ENCODE measurements around the gene DEFB118. TPM values are rescaled to one million over a fixed set of nuclear protein-coding genes. Genes with fewer than 3 reads are reported as not detected.
"Not testable (repeated sequence)": the region's sequence is repeated elsewhere in the genome, so short reads cannot be mapped to it uniquely, and the experiment has no call there.

Gene DEFB118
- total RNA-seq, 1 donor from 2014 or later: not detected

- Histone ChIP-seq H3K4me1 (no peaks in the 10 kb centered on the region), H3K27ac (no peak overlapping the region), H3K27me3 (no peaks in the 10 kb centered on the region), H3K4me3 (no peak overlapping the region), H3K9me3 (no peaks in the 10 kb centered on the region), H3K36me3 (no peaks in the 10 kb centered on the region)
- no peak for TF ChIP-seq CTCF (IDR thresholded peaks at IDR 0.05)
- TF ChIP-seq POLR2A (IDR thresholded peaks at IDR 0.05): no peak
- TF ChIP-seq POLR2AphosphoS5 (IDR thresholded peaks at IDR 0.05; ENCODE audit: insufficient read depth in 1 of 2, low read depth in 1 of 2): no peak
- intact Hi-C loops (cut with DNase I): no loop called here
- DNase-seq (ENCODE audit: extremely low spot score in 2 of 2): no peak
Observed at GRCh38 chr20:31363295-31363694, 5.1 kb upstream of the DEFB118 start.

- H3K27me3 ChIP-seq; H3K36me3 ChIP-seq; H3K9me3 ChIP-seq; H3K4me3 ChIP-seq; H3K27ac ChIP-seq; H3K4me1 ChIP-seq; intact Hi-C loops (cut with DNase I); DNase-seq (ENCODE audit: extremely low spot score in 2 of 2): not testable (repeated sequence)
Observed at GRCh38 chr20:31364272-31364671, 4.1 kb upstream of the DEFB118 start.

GRCh38 chr20:31374346-31374745, 5.9 kb downstream of the DEFB118 start:
- TF ChIP-seq POLR2A (IDR thresholded peaks at IDR 0.05) (no peak), POLR2AphosphoS5 (IDR thresholded peaks at IDR 0.05; ENCODE audit: insufficient read depth in 1 of 2, low read depth in 1 of 2) (no peak), CTCF (IDR thresholded peaks at IDR 0.05) (no peak)
- intact Hi-C loops (cut with DNase I): no loop called here
- no peak overlapping the region for H3K27ac ChIP-seq
- H3K36me3 ChIP-seq: no peaks in the 10 kb centered on the region
- no peak for DNase-seq (ENCODE audit: extremely low spot score in 2 of 2)
- H3K4me1 ChIP-seq: no peaks in the 10 kb centered on the region
- no peaks in the 10 kb centered on the region for H3K27me3 ChIP-seq
- no peaks in the 10 kb centered on the region for H3K9me3 ChIP-seq
- H3K4me3 ChIP-seq: no peak overlapping the region

- TF ChIP-seq POLR2AphosphoS5 (IDR thresholded peaks at IDR 0.05; ENCODE audit: insufficient read depth in 1 of 2, low read depth in 1 of 2) (no peak), POLR2A (IDR thresholded peaks at IDR 0.05) (no peak), CTCF (IDR thresholded peaks at IDR 0.05) (no peak)
- intact Hi-C loops (cut with DNase I): no loop called here
- Histone ChIP-seq H3K9me3 (no peaks in the 10 kb centered on the region), H3K4me3 (no peak within 1 kb of the TSS), H3K27ac (no peak within 1 kb of the TSS), H3K27me3 (no peaks in the 10 kb centered on the region), H3K36me3 (no peaks in the 10 kb centered on the region), H3K4me1 (no peaks in the 10 kb centered on the region)
- DNase-seq (ENCODE audit: extremely low spot score in 2 of 2): no peak
Observed at GRCh38 chr20:31390490-31390889, 22.1 kb downstream of the DEFB118 start, which contains the start of gene DEFB119. TSS of gene DEFB119 (minus strand) at chr20:31390590. CDS start at chr20:31390483, 107 bp downstream.

GRCh38 chr20:31392836-31393235, 24.4 kb downstream of the DEFB118 start:
- no peak overlapping the region for H3K4me3 ChIP-seq
- H3K36me3 ChIP-seq: no peaks in the 10 kb centered on the region
- no peaks in the 10 kb centered on the region for H3K27me3 ChIP-seq
- H3K9me3 ChIP-seq: no peaks in the 10 kb centered on the region
- intact Hi-C loops (cut with DNase I): no loop called here
- no peak for DNase-seq (ENCODE audit: extremely low spot score in 2 of 2)
- no peaks in the 10 kb centered on the region for H3K4me1 ChIP-seq
- no peak overlapping the region for H3K27ac ChIP-seq
- TF ChIP-seq CTCF (IDR thresholded peaks at IDR 0.05) (no peak), POLR2AphosphoS5 (IDR thresholded peaks at IDR 0.05; ENCODE audit: insufficient read depth in 1 of 2, low read depth in 1 of 2) (no peak), POLR2A (IDR thresholded peaks at IDR 0.05) (no peak)

DNA sequence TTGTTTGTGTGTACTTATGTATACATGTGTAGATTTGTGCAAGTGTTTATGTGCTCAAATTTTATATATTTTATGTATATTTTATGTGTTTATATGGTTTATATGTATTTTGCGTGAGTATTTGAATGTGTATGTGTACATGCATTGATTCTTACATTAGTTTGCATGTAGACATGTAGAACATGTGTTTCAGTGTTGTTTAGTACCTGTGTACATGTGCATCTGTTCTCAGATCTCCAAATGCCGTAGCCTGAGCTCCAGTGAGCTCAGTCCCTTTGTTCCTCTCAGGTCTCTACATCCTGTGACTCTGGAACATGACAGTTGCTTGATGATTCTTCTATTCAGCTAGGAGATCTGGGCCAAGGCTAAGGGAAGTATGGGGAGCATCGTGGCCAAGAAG, 26.5 kb downstream of the DEFB118 start:
- intact Hi-C loops (cut with DNase I): no loop called here
- Histone ChIP-seq H3K27me3 (no peaks in the 10 kb centered on the region), H3K4me1 (no peaks in the 10 kb centered on the region), H3K27ac (no peak overlapping the region), H3K36me3 (no peaks in the 10 kb centered on the region), H3K4me3 (no peak overlapping the region), H3K9me3 (no peaks in the 10 kb centered on the region)
- DNase-seq (ENCODE audit: extremely low spot score in 2 of 2): no peak
- TF ChIP-seq POLR2AphosphoS5 (IDR thresholded peaks at IDR 0.05; ENCODE audit: insufficient read depth in 1 of 2, low read depth in 1 of 2): no peak
- TF ChIP-seq CTCF (IDR thresholded peaks at IDR 0.05): no peak
- TF ChIP-seq POLR2A (IDR thresholded peaks at IDR 0.05): no peak

Measured in vagina (tissue), 2 donors.